IPS DF 4.7 (cell line): ENCODE data around the gene AKAP6.
A peak's percentile ranks its signal among the peaks of the same experiment; 100 is the strongest.

Experiments used
- DNase-seq: peaks from one replicate; pipeline ENCODE4 v3.0.0-alpha.2; 2013; ENCODE audit warnings: low spot score; ENCODE audit errors: extremely low read depth

AKAP6 gene

DNA sequence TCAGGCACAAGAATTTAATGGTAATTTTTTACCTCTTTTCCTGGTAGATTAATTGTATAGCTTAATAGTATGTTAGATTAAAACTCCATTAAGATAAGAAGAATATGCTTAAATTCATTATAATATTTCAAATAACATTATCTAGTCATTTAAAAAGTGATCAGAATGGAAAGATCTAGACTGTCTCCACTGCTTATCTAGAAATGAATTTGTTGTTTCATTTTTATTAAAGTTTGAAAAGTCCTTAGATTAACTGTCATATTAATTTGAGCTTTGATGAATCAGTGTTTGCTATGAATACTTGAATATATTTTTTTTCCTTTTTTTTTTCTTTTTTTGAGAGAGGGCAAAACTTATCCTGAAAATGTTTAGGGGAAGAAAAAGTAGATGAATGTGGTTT is 373.0 kb downstream of the AKAP6 start:
- DNase-seq = no peak

DNA sequence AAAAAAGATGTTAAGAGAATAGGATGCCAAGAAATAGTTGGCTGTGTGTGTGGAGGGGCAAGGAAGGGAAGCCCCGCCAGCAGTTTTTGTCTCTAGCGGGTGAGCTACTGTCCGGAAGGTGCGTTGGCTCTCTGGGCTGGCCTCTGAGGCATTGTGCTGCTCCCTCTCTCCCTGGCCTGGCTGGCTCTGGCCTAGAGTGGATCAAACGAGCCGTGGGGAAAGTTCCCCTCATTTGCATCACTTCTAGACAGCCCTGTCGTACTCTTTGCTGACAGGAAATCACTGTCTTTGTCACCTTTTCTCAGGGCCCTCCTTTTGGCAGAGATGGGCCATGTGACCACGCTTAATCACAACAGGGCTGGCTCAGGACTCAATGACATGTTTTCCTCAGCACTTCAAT is 373.5 kb downstream of the AKAP6 start:
- no peak for DNase-seq

DNA sequence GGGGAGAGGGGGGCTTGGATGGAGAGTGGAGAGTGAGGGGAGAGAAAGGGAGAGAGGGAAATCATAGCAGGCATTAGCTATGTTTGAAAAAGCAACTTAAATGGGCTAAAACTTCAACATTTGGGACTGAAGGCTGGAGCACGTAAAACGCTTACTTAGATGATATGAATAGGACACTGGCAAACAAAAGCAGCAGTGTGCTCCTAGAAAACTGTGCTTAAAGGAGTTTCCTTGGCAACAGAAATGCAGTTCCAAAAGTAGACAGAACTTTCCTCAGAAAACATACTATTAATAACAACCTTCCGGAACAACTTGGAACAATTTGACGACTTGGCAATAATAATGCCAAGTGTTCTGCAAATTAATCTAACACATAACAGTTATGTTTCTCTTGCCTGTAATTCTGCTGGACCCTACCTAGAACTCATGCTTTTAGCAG is 374.1 kb downstream of the AKAP6 start:
- no peak for DNase-seq

DNA sequence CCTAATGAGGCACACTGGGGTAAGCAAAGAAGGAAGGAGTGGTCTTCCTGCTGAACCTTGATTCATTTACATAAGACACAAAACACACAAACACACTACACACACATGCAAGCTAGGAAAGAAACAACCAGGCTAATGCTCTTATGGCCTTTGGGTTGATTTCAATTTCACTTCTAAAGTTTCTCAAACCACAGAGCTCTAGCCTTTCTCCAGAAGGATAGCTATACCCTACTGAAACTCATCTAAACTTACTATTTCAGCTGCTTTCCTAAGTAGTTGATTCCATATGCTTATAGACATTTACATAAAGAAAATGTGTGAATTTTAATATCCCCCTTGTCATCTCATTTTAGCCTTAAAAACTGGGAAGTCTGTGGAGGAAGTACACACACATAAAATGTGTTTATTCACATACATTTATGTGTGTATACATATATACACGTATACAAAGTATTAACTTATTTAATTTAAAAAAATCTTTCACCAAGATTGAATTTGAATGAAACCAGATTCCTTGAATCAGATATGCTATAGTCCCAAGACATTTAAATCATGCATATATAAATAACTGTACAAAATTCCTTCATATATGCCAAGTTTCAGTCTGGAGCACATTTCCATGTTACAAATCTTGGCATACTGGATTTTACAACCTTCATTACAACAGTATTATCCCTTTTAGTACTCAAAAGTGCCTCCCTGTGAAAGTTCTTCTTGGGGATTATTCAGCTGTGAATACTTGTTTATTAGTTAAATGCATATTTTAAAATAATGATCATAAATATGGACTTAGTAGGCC is 377.8 kb downstream of the AKAP6 start:
- DNase-seq = no peak

DNA sequence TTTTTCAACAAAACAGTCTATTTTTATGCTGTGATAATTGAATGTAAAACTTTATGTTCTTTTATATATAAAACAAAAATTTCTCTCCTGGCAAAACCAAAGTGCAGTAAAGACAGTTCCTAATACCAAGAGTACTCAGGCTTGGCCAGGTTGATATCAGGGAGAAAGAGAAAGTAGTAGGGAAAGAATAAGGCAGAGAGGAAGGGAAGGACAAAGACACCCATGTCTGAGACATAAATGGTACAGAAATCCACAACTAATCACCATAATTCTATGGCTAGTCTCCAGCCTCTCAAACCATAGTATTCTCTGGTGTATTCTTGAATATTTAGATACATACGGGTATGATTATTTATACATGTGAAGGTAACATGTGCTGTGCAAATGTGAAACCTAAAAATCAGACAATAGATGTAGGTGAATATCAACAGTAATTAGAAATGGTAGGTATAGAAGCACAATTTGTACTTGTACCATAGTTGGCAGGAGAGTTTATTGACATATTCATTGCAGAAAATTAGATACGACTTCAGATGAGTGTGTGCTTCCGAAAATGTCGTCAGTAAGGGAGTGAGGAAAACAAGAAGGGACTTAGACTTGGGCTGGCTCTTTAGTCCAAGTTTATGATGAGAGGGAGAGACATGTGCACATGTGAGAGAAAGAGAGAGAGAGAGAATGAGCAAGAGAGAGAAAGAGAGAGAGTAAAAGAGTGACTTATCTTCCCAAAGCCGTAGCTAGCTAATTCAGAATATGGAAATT is 378.8 kb downstream of the AKAP6 start:
- DNase-seq = no peak

DNA sequence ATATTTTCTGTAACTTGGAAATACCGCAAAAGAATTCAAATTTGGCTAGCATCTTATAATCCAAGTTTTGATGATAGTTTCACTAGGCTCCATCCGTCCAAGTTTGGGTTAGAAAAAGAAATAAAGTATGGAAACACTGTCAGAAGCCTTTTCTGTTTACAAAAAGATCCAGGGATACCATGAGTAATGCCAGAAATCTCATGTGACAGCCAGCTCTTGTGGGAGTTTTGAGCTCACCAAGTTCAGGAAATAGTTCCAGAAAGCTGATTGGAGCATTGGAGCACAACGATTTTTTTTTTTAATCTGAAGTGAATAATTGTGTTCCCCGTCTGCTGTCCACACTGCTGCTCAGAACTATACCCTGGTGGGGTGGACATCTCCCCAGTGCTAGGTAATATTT is 379.9 kb downstream of the AKAP6 start:
- no peak for DNase-seq

DNA sequence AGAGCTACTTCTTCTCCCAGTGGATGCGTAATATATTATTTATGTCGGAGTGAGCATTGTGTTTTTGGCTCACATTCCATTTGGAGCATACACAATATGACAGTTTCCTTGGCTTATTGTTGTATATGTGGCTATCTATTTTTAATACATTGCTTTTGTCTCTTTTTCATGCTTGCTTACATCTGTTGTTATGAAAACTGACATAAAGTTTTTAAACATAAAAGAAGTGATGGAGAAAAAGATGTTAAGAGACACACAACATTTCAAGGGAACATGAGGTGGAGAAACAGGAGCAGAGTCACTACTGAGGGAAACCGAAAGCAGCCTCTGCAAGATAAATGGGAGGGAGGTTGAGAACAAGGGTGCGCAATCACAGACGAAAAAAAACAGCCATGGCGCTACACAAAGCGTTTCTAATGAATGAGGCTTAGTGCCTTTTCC is 381.2 kb downstream of the AKAP6 start:
- no peak for DNase-seq

DNA sequence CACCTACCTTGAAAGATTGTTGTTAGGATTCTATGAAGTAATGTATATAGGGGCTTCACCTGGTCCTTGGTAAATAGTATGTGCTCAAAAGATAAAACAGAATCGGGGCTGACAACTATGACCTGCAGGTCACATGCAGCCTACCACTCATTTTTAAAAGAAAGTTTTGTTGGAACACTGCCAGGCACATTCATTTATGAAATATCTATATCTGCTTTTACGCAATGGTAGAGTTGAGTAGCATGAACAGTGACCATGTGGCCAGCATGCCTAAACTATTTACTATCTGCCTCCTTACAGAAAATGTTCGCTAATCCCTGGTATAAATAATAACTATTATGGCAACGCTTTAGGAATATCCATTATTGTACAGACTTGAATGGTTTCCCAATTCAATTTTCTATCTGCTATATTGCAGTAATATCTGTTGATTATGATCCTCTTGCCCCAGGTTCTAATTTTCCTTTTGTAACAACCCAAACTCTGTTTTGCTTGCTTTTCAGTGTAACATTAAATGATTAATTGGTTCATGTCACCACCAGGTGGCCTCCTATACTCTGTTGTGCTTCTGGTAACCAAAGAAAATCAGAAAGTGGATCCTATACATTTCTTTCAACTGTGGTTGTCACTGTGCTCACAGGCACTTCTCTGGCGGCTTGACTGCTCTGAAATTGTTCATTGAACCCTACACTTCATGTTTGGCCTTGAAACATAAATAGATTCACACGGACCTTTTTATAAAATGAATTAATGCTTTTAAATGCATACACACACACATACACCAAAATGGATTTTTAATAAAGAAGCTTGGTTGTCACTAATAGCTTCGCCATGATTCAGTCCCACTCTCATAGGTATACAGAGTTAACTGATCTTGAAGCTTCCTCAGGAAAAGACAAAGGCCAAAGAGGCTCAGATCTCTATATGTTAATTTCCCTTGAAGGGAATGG is 381.9 kb downstream of the AKAP6 start:
- DNase-seq = peak; percentile 22

DNA sequence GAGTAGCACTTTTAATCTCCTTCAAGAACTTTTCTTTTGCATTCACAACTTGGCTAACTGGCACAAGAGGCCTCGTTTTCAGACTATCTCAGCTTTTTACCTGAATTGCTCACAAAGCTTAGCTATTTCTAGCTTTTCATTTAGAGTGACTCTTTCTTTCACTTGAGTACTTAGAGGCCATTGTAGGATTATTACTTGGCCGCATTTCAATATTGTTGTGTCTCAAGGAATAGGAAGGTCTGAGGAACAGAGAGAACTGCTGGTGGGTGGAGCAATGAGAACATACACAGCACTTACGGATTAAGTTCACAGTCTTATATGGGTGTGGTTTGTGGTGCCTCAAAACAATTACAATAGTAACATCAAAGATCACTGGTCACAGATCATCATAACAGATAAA is 384.8 kb downstream of the AKAP6 start:
- DNase-seq = no peak

DNA sequence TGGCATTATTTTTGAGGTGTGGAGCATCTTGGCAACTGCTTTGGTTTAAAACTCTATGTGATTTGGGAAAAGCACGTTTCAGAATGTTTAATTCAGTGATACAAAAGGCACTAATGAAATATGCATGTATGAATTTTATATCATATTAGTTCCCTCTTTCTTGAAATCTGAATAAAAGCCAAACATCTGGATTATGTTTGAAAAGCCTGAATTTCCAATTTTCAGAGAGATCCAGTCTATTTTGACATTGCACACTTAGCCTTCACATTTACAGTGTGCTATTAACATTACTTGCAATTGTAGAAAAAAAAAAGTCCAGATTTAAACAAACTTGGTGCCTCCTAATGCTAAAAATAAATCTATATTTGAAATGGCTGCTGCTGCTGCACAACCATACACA is 390.5 kb downstream of the AKAP6 start:
- no peak for DNase-seq

DNA sequence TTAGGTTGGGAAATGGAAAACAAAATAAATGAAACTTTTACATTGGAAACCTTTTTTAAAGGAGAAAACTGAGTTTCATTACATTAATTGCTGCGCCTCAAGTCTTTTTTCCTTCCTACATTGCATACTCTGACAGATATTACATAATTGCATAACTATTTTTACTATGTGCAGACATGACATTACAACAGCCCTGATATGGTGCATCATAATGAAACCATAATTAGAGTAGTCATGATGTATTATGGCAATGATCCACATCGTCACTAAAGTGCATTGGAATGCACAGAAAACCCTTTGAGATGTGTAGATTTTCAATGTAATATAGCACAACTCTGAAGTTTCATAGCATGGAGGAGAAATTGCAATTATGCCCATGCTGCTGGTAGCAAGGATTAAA is 391.8 kb downstream of the AKAP6 start:
- DNase-seq = no peak

DNA sequence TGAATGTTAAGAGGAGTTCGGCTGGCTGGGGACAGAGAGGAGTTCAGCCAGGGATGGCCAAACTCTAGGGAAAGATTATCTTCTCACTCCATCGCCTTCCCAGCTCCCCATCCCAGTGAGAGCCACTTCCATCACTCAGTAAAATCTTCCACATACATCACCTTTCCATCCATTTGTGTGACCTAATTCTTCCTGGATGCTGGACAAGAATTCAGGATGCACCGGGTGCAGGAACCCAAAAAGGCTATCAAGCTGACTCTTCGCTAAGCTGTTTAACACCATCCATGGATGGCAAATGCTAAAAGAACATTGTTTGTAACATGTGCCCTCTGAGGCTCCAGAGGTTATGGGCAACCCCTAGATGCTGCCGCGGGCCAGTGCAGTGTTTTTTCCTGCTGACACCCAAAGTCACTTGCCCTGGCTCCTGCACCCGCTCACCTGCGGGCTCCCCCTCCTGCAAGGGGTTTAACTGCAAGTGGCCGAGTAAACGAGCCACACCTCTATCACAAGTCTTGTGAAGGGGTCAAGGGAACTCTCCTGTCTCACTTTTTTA is 393.6 kb downstream of the AKAP6 start:
- DNase-seq = no peak

DNA sequence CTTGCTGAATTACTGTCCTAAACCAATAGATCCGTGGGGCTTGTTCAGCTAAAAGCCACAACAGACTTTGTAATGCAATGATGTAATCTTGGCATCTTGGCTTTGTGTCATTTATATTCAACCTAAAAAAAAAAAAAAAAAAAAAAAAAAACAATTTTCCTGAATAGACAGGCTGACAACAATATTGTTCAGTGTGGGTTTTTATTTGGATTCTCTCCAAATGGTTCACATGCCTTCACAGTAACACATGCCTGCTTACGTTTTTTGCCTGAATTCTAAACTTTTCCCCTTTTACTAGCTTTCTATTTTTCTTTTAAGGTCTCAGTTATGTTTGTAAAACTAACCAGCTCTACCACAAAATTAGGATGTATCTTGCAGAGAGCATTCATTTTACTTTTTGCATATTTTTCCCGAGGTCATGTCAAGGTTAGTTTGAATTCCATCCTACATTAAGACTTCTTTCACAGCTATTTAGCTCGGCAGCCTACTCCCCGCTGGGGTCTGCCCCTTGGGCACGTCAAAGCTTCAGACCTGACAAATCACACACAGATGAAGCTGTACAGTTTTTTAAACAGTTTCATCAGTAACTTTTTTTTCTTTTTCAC is 395.9 kb downstream of the AKAP6 start:
- DNase-seq = no peak

DNA sequence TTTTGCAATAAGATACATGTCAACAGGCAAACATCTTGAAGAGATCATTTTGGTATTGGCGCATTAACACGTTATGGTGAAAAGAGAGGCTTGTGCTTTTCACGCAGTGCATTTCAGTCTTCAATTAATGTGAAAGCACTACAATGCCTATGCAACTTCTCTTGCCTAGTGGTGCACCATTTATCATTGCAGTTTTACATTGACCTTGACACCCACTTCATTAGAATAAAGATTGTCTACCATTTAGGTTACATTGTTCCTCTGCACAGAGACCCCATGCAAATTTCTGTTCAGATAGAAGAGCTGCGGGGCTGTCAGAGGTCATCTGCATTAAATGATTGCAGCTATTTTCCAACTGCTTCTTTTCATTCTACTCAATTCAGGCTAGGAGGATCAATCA is 397.4 kb downstream of the AKAP6 start:
- no peak for DNase-seq

DNA sequence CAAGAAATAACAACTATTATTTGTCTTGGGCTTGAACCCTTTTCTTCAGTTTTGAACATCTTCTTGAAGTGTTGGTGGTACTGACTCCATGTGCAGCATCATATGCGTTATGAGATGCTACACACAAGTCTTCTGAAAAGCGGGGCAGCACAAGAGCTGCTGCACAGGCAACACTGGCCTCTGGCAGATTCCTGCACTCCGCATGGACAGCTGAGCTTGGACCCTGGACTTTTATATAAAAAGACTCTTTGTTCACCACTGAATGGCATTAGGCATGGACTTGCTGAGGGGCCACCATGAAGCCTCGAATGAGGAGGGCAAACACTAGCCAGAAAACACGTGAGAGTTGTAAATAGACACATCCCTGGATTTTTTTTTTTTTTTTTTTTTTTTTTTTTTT is 398.7 kb downstream of the AKAP6 start:
- DNase-seq = no peak

DNA sequence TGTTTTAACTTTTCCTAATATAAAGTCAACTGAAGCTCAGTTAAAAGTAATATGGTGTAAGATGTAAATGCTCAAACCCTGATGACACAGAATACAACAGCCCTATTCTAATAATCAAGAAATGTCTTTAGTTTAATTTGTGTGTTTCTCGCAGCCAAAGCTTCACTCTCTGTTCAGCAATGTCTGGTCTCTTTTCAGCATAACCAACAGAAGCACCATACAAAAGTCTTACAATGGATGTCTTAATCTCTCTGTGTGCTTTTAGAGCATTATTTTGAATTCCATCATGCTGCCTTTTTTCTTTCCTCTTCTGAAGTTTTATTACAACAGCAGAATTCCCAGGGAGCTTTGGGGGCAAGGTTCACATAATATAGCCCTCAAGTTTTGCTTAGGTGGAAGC is 399.4 kb downstream of the AKAP6 start:
- DNase-seq = no peak

DNA sequence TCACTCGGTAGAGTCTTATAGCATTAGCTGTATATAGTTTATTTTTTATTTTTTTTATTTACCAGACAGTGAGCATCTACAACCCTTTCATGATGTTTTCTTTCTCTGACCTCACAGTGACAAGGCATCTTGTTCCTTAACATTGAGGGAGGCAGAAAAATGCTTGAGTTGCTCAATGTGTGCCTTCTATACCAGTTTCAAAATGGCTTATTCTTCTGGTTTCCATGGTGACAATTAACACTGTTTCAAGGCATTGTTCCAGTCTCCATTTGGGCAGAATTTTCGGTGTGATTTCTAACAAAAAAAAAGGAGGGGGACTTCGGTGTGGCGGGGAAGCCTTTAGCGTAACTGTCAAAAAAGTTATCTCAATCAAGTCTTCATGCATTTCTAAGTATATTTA is 399.9 kb downstream of the AKAP6 start:
- DNase-seq = no peak

DNA sequence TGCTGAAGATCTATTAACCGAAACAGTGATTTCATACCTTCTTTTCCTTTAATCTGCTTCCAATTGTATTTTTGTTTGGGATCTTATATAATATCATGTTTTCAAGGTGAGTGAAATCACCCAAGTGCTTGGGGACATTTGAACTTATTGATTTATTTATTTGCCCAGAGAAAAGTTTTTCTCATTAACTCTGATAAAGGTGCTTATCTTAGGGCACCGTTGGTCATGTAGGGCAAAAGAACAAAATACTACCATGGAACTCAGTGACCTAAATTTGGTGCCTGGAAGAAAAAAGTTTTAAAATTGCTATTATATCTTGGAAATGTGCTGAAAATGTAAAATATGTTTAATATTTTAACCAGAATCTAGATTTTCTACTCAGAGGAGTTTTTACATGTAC is 402.2 kb downstream of the AKAP6 start:
- no peak for DNase-seq

DNA sequence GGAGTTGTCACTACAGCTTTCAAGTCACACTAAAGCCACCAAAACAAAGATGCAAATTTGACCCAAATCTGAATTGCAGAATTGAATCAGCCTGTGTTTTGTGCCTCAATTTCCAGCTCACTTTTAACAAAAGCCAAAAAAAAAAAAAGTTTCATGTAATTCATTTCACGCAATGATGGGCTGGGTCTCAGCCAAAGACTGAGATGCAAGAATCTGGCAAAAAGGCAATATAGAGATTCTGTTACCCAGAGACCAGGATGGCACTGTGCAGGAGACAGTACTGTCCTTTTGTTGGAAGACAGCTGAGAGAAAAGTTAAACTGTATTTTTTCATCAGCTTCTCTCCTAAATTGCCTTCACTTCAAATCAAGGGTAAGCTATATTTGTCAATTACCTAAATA is 403.9 kb downstream of the AKAP6 start:
- no peak for DNase-seq

DNA sequence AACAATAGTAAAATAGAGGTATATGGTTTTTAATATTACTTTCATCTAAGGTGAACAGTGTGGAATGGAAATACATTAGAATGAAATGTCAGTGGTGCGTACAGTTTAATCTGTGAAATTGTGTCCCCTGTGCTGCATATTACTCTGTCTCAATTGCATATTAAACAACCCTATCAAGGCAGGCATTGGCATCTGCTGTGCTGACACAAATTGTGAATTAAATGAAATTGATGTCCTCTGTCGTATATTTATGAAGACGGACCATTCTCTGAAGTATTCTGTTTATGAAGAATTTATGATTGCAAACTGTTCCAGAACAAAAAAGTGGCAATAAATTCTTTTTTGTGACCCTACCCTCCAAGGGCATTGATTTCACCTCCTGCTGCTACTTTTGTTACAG is 405.2 kb downstream of the AKAP6 start:
- DNase-seq = no peak

DNA sequence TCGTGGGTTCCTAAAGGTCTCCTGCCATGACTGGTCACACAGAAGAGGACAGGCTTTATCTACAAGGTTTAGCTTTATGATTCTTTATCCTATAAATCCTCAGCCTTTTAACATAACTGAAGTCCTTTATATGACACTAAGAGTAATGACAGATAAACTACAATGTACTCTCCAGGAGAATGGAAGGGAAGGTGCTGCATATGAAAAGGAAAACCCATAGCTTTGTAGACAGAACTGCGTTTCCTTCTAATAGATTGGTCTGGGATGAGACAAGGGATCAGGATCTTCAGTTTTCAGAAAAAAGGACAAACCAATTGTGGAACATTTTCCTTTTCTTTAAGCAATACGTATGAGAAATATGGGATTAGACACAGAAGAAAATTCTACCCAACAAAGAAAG is 408.5 kb downstream of the AKAP6 start:
- no peak for DNase-seq
